Gastroesophageal sphincter (tissue), 4 donors: ENCODE measurements around the gene SV2B. TPM values are rescaled to one million over a fixed set of nuclear protein-coding genes. Genes with fewer than 3 reads are reported as not detected.

Experiments used
- ATAC-seq: fragments of 150-250 bp; one replicate; pipeline ENCODE4 v1.9.1; 2016; ENCODE audit warnings: mild to moderate bottlenecking, moderate library complexity
- H3K27ac ChIP-seq, 4 donors: fragments of 200-600 bp; sonication (generic) in 3 of 4; 1 replicate in 3 of 4; 2 replicates in 1 of 4; pipeline ENCODE4 v1.5.1; 2016 to 2019
- H3K27me3 ChIP-seq: fragments of 200-600 bp; sonication (generic); one replicate; pipeline ENCODE4 v1.5.1; 2019
- H3K36me3 ChIP-seq, 2 donors: fragments of 200-600 bp; sonication (generic); one replicate each; pipeline ENCODE4 v1.5.1; 2019; ENCODE audit warnings: control low read depth in 1 of 2
- H3K4me1 ChIP-seq, 3 donors: fragments of 200-600 bp; sonication (generic); 1 replicate in 2 of 3; 2 replicates in 1 of 3; pipeline ENCODE4 v1.5.1; 2016 to 2019; ENCODE audit warnings: control low read depth in 2 of 3
- H3K4me3 ChIP-seq, 2 donors: fragments of 200-600 bp; sonication (generic); one replicate each; pipeline ENCODE4 v1.5.1; 2019; ENCODE audit warnings: mild to moderate bottlenecking in 1 of 2, moderate library complexity in 1 of 2
- H3K9me3 ChIP-seq, 3 donors: fragments of 200-600 bp; sonication (generic); one replicate each; pipeline ENCODE4 v1.5.1; 2017 to 2019; ENCODE audit warnings: control low read depth in 2 of 3
- EP300 ChIP-seq: sonication (generic); formaldehyde crosslinking; IDR thresholded peaks from one replicate; pipeline ENCODE4 v1.6.1; 2017; ENCODE audit warnings: antibody characterized with exemption, mild to moderate bottlenecking
- POLR2A ChIP-seq, 2 donors: fragments of 450-650 bp; IDR thresholded peaks; one replicate each; pipeline ENCODE4 v1.6.1; 2017; ENCODE audit warnings: antibody characterized with exemption in 2 of 2, mild to moderate bottlenecking in 2 of 2, moderate library complexity in 1 of 2
- POLR2AphosphoS5 ChIP-seq: sonication (generic); formaldehyde crosslinking; IDR thresholded peaks from one replicate; pipeline ENCODE4 v1.6.1; 2017; ENCODE audit warnings: antibody characterized with exemption
- WGBS, 2 donors: methylation state at CpG; one replicate each; pipeline ENCODE4 v1.1.5; 2018; ENCODE audit warnings: low coverage in 1 of 2; 5-methylcytosine and 5-hydroxymethylcytosine counted together
- total RNA-seq, 4 donors: library from RNA; depleted of rRNA; stranded (reverse); fragments of >200 nt; gene quantifications; one replicate each; pipeline ENCODE4 v1.1.0, GENCODE V29; 2016
- TF ChIP-seq, protein P1 (sequence below), 4 experiments: fragments of 200-600 bp in 2 of 4; fragments of 450-650 bp in 2 of 4; sonication (generic) in 1 of 4; IDR thresholded peaks; one replicate each; pipeline ENCODE4 v1.5.1; 2017 to 2019; ENCODE audit warnings: antibody characterized with exemption in 4 of 4, mild to moderate bottlenecking in 2 of 4, moderate library complexity in 2 of 4

SV2B gene
- total RNA-seq, 4 donors from 2014 or later = 0.16 to 4.1 (median 1.1) TPM

DNA sequence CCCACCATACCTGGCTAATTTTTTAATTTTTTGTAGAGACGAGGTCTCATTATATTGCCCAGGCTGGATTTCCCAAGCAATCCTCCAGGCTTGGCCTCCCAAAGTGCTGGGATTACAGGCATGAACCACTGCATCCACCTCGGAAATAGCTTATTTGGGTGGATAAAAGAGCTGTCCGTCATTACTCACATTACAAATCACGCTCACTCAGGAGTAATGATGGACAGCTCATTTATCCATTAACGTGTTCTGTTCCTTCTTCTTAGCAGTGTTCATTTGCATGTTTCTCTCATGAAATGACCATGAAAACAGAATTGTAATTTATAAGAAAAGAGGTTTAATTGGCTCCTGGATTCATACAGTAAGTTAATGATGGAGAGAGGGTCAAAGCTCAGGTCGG lies 9.8 kb downstream of the SV2B start:
- no peak for ATAC-seq
- no peak overlapping the region for H3K4me3 ChIP-seq
- H3K4me1 ChIP-seq = no peaks in the 10 kb centered on the region
- TF ChIP-seq POLR2AphosphoS5 = no peak
- TF ChIP-seq, protein P1, sequence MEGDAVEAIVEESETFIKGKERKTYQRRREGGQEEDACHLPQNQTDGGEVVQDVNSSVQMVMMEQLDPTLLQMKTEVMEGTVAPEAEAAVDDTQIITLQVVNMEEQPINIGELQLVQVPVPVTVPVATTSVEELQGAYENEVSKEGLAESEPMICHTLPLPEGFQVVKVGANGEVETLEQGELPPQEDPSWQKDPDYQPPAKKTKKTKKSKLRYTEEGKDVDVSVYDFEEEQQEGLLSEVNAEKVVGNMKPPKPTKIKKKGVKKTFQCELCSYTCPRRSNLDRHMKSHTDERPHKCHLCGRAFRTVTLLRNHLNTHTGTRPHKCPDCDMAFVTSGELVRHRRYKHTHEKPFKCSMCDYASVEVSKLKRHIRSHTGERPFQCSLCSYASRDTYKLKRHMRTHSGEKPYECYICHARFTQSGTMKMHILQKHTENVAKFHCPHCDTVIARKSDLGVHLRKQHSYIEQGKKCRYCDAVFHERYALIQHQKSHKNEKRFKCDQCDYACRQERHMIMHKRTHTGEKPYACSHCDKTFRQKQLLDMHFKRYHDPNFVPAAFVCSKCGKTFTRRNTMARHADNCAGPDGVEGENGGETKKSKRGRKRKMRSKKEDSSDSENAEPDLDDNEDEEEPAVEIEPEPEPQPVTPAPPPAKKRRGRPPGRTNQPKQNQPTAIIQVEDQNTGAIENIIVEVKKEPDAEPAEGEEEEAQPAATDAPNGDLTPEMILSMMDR (IDR thresholded peaks at IDR 0.05) = no peak
- no peak for TF ChIP-seq EP300
- TF ChIP-seq POLR2A (IDR thresholded peaks at IDR 0.05) = no peak
- no peak overlapping the region for H3K27ac ChIP-seq
- WGBS, 2 donors = 77 to 93% methylated on average over 4 to 6 of the region's 6 CpGs
- H3K27me3 ChIP-seq = peaks cover 32% of the 10 kb centered on the region
- no peaks in the 10 kb centered on the region for H3K36me3 ChIP-seq
- H3K9me3 ChIP-seq = no peaks in the 10 kb centered on the region

DNA sequence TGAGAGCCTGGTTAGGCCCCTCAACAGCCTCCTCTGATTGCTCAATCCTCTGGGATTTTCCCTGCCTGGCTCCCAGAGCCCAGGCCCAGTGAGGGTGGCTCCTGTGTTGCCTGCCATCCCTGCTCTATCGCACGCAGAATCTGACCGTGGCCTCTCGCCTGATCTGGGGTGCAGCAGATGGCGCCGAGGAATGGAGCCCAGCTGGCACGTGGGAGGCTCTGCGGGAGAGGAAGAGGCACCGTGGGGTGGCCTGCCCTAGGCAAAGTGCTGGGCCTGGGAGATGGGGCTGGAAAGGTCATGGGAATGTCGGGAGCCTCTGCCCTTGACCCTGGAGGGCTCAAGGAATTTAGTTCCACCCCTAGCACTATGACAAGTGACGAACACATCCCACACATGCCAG lies 10.3 kb downstream of the SV2B start:
- 80 to 86% methylated on average over 1 of the region's 11 CpGs for WGBS, 2 donors

DNA sequence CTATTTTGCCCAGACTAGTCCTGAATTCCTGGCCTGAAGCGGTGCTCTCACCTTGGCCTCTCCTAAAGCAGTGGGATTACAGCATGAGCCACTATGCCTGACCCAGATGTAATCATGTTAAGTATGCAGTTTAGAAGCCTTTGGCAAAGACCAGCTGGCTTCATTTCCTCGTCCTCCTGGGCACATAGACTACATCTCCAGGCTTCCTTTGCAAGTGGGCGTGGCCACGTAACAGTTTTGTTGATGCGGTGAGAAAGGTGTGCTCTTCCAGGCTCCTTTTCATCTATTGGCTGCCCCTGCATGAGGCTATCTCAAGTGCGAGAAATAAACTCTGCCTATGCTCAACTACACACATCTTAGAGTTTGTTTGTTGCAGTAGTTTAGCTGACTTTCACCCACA lies 13.0 kb downstream of the SV2B start:
- no peaks in the 10 kb centered on the region for H3K9me3 ChIP-seq
- 51 to 66% methylated on average over 5 of the region's 6 CpGs for WGBS, 2 donors
- H3K36me3 ChIP-seq = no peaks in the 10 kb centered on the region
- no peak overlapping the region for H3K27ac ChIP-seq
- no peak for ATAC-seq
- no peak for TF ChIP-seq EP300
- TF ChIP-seq POLR2A (IDR thresholded peaks at IDR 0.05) = no peak
- TF ChIP-seq, protein P1 (IDR thresholded peaks at IDR 0.05) = no peak
- no peak for TF ChIP-seq POLR2AphosphoS5
- no peaks in the 10 kb centered on the region for H3K4me1 ChIP-seq
- peaks cover 21% of the 10 kb centered on the region for H3K27me3 ChIP-seq
- no peak overlapping the region for H3K4me3 ChIP-seq

More for the DNA sequence above, 10.3 kb downstream of the SV2B start:
- no peaks in the 10 kb centered on the region for H3K36me3 ChIP-seq
- no peaks in the 10 kb centered on the region for H3K9me3 ChIP-seq
- TF ChIP-seq, protein P1 (IDR thresholded peaks at IDR 0.05) = no peak
- TF ChIP-seq EP300 (no peak), POLR2AphosphoS5 (no peak), POLR2A (IDR thresholded peaks at IDR 0.05) (no peak)
- H3K27ac ChIP-seq = no peak overlapping the region
- H3K27me3 ChIP-seq = peaks cover 27% of the 10 kb centered on the region
- no peak for ATAC-seq
- H3K4me3 ChIP-seq = no peak overlapping the region
- no peaks in the 10 kb centered on the region for H3K4me1 ChIP-seq

DNA sequence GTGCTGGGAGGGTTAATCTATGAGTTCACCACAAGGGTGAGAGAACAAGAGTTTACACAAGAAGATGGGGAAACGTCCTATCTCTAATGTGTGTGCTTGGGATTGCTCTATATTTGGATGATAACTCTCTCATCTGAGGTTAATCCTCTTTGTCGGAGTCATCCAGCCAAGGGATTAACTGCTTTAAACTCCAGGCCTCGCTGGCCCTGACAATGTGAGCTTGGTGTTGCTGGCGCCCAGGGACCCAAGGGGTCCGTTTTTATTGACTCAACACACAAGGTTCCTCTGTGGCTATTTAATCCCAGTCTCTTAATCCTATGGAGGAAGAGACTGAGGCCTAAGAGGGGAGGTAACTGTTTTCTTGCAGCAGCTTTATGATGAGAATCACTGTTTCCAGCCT lies 14.2 kb downstream of the SV2B start:
- 55 to 69% methylated on average over 3 to 4 of the region's 5 CpGs for WGBS, 2 donors
- no peak overlapping the region for H3K27ac ChIP-seq
- peaks cover 24% of the 10 kb centered on the region for H3K27me3 ChIP-seq
- no peak overlapping the region for H3K4me3 ChIP-seq
- no peak for ATAC-seq
- no peak for TF ChIP-seq POLR2AphosphoS5
- no peak for TF ChIP-seq EP300
- no peak for TF ChIP-seq POLR2A (IDR thresholded peaks at IDR 0.05)
- TF ChIP-seq, protein P1 (IDR thresholded peaks at IDR 0.05) = no peak
- no peaks in the 10 kb centered on the region for H3K4me1 ChIP-seq
- H3K9me3 ChIP-seq = no peaks in the 10 kb centered on the region
- no peaks in the 10 kb centered on the region for H3K36me3 ChIP-seq

DNA sequence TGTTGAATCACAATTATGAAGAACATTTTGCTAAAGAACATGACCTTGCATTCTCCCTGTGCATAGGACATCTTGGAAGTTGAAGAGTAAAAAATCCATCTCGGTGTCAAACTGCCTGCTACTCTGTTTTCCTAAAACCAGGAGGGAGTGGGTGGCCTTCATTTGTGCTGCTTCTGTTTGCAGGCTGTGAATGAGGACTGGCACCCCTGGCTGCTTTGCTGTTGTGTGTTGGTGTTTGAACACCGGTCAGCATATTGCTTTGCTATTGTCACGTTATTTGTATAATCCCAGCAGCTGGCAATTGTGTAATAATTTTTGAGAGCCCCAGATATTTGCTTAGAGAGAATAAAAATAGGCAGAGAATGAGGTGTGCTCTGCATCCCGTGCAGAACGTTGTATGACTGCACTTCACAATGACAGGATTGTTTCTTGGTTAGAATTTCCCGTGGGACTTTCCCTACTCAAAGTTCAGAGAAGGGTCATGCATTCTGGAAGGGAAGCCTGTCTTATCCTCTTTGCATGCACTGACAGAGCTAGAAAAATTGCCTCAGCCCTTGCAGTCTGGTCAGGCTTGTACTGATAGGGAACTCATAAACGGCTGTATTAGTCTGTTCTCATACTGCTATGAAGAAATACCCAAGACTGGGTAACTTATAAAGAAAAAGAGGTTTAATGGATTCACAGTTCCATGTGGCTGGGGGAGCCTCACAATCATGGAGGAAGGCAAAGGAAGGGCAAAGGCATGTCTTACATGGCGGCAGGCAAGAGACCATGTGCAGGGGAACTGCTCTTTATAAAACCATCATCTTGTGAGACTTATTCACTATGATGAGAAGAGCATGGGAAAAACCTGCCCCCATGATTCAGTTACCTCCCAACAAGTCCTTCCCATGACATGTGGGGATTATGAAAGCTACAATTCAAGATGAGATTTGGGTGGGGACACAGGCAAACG lies 16.3 kb downstream of the SV2B start:
- no peak overlapping the region for H3K27ac ChIP-seq
- 38 to 46% methylated on average over 8 to 9 of the region's 9 CpGs for WGBS, 2 donors
- H3K27me3 ChIP-seq = peaks cover 21% of the 10 kb centered on the region
- no peaks in the 10 kb centered on the region for H3K9me3 ChIP-seq
- H3K36me3 ChIP-seq = no peaks in the 10 kb centered on the region
- ATAC-seq = no peak
- H3K4me3 ChIP-seq = no peak overlapping the region
- H3K4me1 ChIP-seq = no peaks in the 10 kb centered on the region
- TF ChIP-seq POLR2AphosphoS5 = no peak
